HUES48 (cell line): ENCODE data around the gene PRRT1B.
"Not testable (repeated sequence)": the region's sequence is repeated elsewhere in the genome, so short reads cannot be mapped to it uniquely, and the experiment has no call there.

Experiments
- H3K27ac ChIP-seq: one replicate; pipeline ENCODE4 v1.7.0; 2013; ENCODE audit warnings: low read depth, low read length, inconsistent platforms
- H3K27me3 ChIP-seq: 2 replicates; pipeline ENCODE4 v1.6.1; 2013; ENCODE audit warnings: mild to moderate bottlenecking, low read length; ENCODE audit not compliant: control insufficient read depth, insufficient read depth
- H3K36me3 ChIP-seq: 2 replicates; pipeline ENCODE4 v1.6.1; 2013; ENCODE audit warnings: low read length; ENCODE audit not compliant: control insufficient read depth, insufficient read depth
- H3K4me1 ChIP-seq: 2 replicates; pipeline ENCODE4 v1.6.1; 2013; ENCODE audit warnings: mild to moderate bottlenecking, low read length; ENCODE audit not compliant: control insufficient read depth, insufficient read depth
- H3K4me3 ChIP-seq: 2 replicates; pipeline ENCODE4 v1.5.1; 2013; ENCODE audit warnings: mild to moderate bottlenecking, low read depth, low read length
- H3K9ac ChIP-seq: 2 replicates; pipeline ENCODE4 v1.6.1; 2013; ENCODE audit warnings: mild to moderate bottlenecking, low read depth, low read length, moderate library complexity
- H3K9me3 ChIP-seq: 2 replicates; pipeline ENCODE4 v1.6.1; 2013; ENCODE audit warnings: low read length; ENCODE audit not compliant: control insufficient read depth, insufficient read depth

Gene PRRT1B

GRCh38 chr9:131511416-131511815 is 33.9 kb upstream of the PRRT1B start:
- no peak overlapping the region for H3K27ac ChIP-seq
- H3K4me1 ChIP-seq, result no peaks in the 10 kb centered on the region
- H3K4me3 ChIP-seq, result no peak overlapping the region
- no peaks in the 10 kb centered on the region for H3K9me3 ChIP-seq
- no peak overlapping the region for H3K9ac ChIP-seq
- H3K27me3 ChIP-seq, result no peaks in the 10 kb centered on the region
- peaks cover 85% of the 10 kb centered on the region for H3K36me3 ChIP-seq

GRCh38 chr9:131511880-131512279 is 33.4 kb upstream of the PRRT1B start:
- Histone ChIP-seq H3K36me3 (peaks cover 90% of the 10 kb centered on the region), H3K27ac (no peak overlapping the region), H3K4me1 (no peaks in the 10 kb centered on the region), H3K9ac (no peak overlapping the region), H3K4me3 (no peak overlapping the region), H3K9me3 (no peaks in the 10 kb centered on the region), H3K27me3 (no peaks in the 10 kb centered on the region)

- Histone ChIP-seq H3K4me1 (no peaks in the 10 kb centered on the region), H3K9me3 (no peaks in the 10 kb centered on the region), H3K27ac (no peak overlapping the region), H3K9ac (no peak overlapping the region), H3K36me3 (peaks cover 93% of the 10 kb centered on the region), H3K4me3 (no peak overlapping the region), H3K27me3 (no peaks in the 10 kb centered on the region)
These were observed 32.1 kb upstream of the PRRT1B start for GRCh38 chr9:131513177-131513576.

GRCh38 chr9:131515559-131516031 is 29.7 kb upstream of the PRRT1B start:
- not testable (repeated sequence) for H3K27ac ChIP-seq, H3K9ac ChIP-seq
- peaks cover 96% of the 10 kb centered on the region for H3K36me3 ChIP-seq

GRCh38 chr9:131516100-131516499 is 29.2 kb upstream of the PRRT1B start:
- H3K4me3 ChIP-seq, result no peak overlapping the region
- no peak overlapping the region for H3K9ac ChIP-seq
- no peaks in the 10 kb centered on the region for H3K9me3 ChIP-seq
- no peaks in the 10 kb centered on the region for H3K27me3 ChIP-seq
- no peaks in the 10 kb centered on the region for H3K4me1 ChIP-seq
- peaks cover 95% of the 10 kb centered on the region for H3K36me3 ChIP-seq
- no peak overlapping the region for H3K27ac ChIP-seq

More at GRCh38 chr9:131515559-131516031, 29.7 kb upstream of the PRRT1B start:
- H3K27me3 ChIP-seq, H3K4me3 ChIP-seq, H3K9me3 ChIP-seq, H3K4me1 ChIP-seq: not testable (repeated sequence)

GRCh38 chr9:131516930-131517329 is 28.4 kb upstream of the PRRT1B start:
- Histone ChIP-seq H3K4me1 (no peaks in the 10 kb centered on the region), H3K27ac (no peak overlapping the region), H3K9me3 (no peaks in the 10 kb centered on the region), H3K36me3 (peaks cover 95% of the 10 kb centered on the region), H3K27me3 (no peaks in the 10 kb centered on the region), H3K4me3 (no peak overlapping the region), H3K9ac (no peak overlapping the region)

GRCh38 chr9:131517761-131518190 is 27.5 kb upstream of the PRRT1B start:
- peaks cover 94% of the 10 kb centered on the region for H3K36me3 ChIP-seq

GRCh38 chr9:131518553-131518952 is 26.8 kb upstream of the PRRT1B start:
- H3K27ac ChIP-seq, result no peak overlapping the region
- H3K9me3 ChIP-seq, result no peaks in the 10 kb centered on the region
- H3K4me1 ChIP-seq, result no peaks in the 10 kb centered on the region
- no peak overlapping the region for H3K9ac ChIP-seq
- no peaks in the 10 kb centered on the region for H3K27me3 ChIP-seq
- peaks cover 94% of the 10 kb centered on the region for H3K36me3 ChIP-seq
- H3K4me3 ChIP-seq, result no peak overlapping the region

More at GRCh38 chr9:131517761-131518190, 27.5 kb upstream of the PRRT1B start:
- no peak overlapping the region for H3K27ac ChIP-seq
- no peaks in the 10 kb centered on the region for H3K4me1 ChIP-seq
- no peaks in the 10 kb centered on the region for H3K9me3 ChIP-seq
- no peaks in the 10 kb centered on the region for H3K27me3 ChIP-seq
- no peak overlapping the region for H3K4me3 ChIP-seq
- H3K9ac ChIP-seq, result no peak overlapping the region

- H3K36me3 ChIP-seq, result peaks cover 96% of the 10 kb centered on the region
These were observed 24.8 kb upstream of the PRRT1B start for GRCh38 chr9:131520503-131520902.

GRCh38 chr9:131521203-131521602 is 24.1 kb upstream of the PRRT1B start:
- no peak overlapping the region for H3K4me3 ChIP-seq
- H3K4me1 ChIP-seq, result no peaks in the 10 kb centered on the region
- H3K27ac ChIP-seq, result no peak overlapping the region
- H3K9ac ChIP-seq, result no peak overlapping the region
- H3K9me3 ChIP-seq, result no peaks in the 10 kb centered on the region
- peaks cover 96% of the 10 kb centered on the region for H3K36me3 ChIP-seq
- no peaks in the 10 kb centered on the region for H3K27me3 ChIP-seq

More at GRCh38 chr9:131520503-131520902, 24.8 kb upstream of the PRRT1B start:
- H3K27ac ChIP-seq, result no peak overlapping the region
- H3K4me3 ChIP-seq, result no peak overlapping the region
- no peaks in the 10 kb centered on the region for H3K27me3 ChIP-seq
- no peak overlapping the region for H3K9ac ChIP-seq
- no peaks in the 10 kb centered on the region for H3K4me1 ChIP-seq
- H3K9me3 ChIP-seq, result no peaks in the 10 kb centered on the region

GRCh38 chr9:131521822-131522221 is 23.5 kb upstream of the PRRT1B start:
- H3K4me3 ChIP-seq, result no peak overlapping the region
- no peaks in the 10 kb centered on the region for H3K27me3 ChIP-seq
- H3K36me3 ChIP-seq, result peaks cover 96% of the 10 kb centered on the region
- H3K27ac ChIP-seq, result no peak overlapping the region
- H3K4me1 ChIP-seq, result no peaks in the 10 kb centered on the region
- no peaks in the 10 kb centered on the region for H3K9me3 ChIP-seq
- no peak overlapping the region for H3K9ac ChIP-seq
